Trophoblast cell (in vitro differentiated cells and primary cell): ENCODE results near the gene SYNGR2.

ENCODE experiments used
- DNase-seq, 2 donors: peaks; one replicate each; pipeline ENCODE4 v3.0.0-alpha.2; 2016
- H2AFZ ChIP-seq: 2 replicates; pipeline ENCODE4 v1.6.1; 2013; ENCODE audit warnings: low read length, moderate library complexity, mild to moderate bottlenecking; ENCODE audit not compliant: insufficient read depth, poor library complexity
- H2AK5ac ChIP-seq: 2 replicates; pipeline ENCODE4 v1.6.1; 2013; ENCODE audit warnings: mild to moderate bottlenecking, low read length
- H2BK120ac ChIP-seq: 2 replicates; pipeline ENCODE4 v1.6.1; 2013; ENCODE audit warnings: low read length, mild to moderate bottlenecking, moderate library complexity; ENCODE audit not compliant: insufficient read depth, poor library complexity
- H2BK12ac ChIP-seq: 2 replicates; pipeline ENCODE4 v1.6.1; 2013; ENCODE audit warnings: mild to moderate bottlenecking, low read length, moderate library complexity
- H2BK5ac ChIP-seq: 2 replicates; pipeline ENCODE4 v1.6.1; 2013; ENCODE audit warnings: low read length, low read depth, moderate library complexity, mild to moderate bottlenecking; ENCODE audit not compliant: poor library complexity
- H3K14ac ChIP-seq: 2 replicates; pipeline ENCODE4 v1.6.1; 2013; ENCODE audit warnings: mild to moderate bottlenecking, low read length
- H3K18ac ChIP-seq: 2 replicates; pipeline ENCODE4 v1.6.1; 2013; ENCODE audit warnings: mild to moderate bottlenecking, low read length
- H3K23ac ChIP-seq: 2 replicates; pipeline ENCODE4 v1.6.1; 2013; ENCODE audit warnings: low read length
- H3K27ac ChIP-seq: 2 replicates; pipeline ENCODE4 v1.5.1; 2013; ENCODE audit warnings: low read depth, mild to moderate bottlenecking, inconsistent platforms, low read length, moderate library complexity
- H3K27me3 ChIP-seq: 2 replicates; pipeline ENCODE4 v1.6.1; 2013; ENCODE audit warnings: inconsistent platforms, mild to moderate bottlenecking, low read length, moderate library complexity; ENCODE audit not compliant: insufficient read depth
- H3K36me3 ChIP-seq, 2 experiments: 1 replicate in 1 of 2; 2 replicates in 1 of 2; pipeline ENCODE4 v1.6.1; 2013; ENCODE audit warnings: low read length in 2 of 2, mild to moderate bottlenecking in 2 of 2, moderate library complexity in 1 of 2; ENCODE audit not compliant: insufficient read depth in 2 of 2, control insufficient read depth in 1 of 2
- H3K4ac ChIP-seq: 2 replicates; pipeline ENCODE4 v1.6.1; 2013; ENCODE audit warnings: low read depth, mild to moderate bottlenecking, low read length, moderate library complexity
- H3K4me1 ChIP-seq, 2 experiments: 1 replicate in 1 of 2; 2 replicates in 1 of 2; pipeline ENCODE4 v1.6.1; 2013; ENCODE audit warnings: low read length in 2 of 2, mild to moderate bottlenecking in 2 of 2, moderate library complexity in 1 of 2; ENCODE audit not compliant: insufficient read depth in 2 of 2, control insufficient read depth in 1 of 2
- H3K4me2 ChIP-seq: 2 replicates; pipeline ENCODE4 v1.6.1; 2013; ENCODE audit warnings: inconsistent platforms, mild to moderate bottlenecking, low read length, moderate library complexity
- H3K4me3 ChIP-seq: 2 replicates; pipeline ENCODE4 v1.5.1; 2013; ENCODE audit warnings: mild to moderate bottlenecking, low read depth, low read length, inconsistent platforms
- H3K79me1 ChIP-seq: one replicate; pipeline ENCODE4 v1.6.1; 2013; ENCODE audit warnings: low read length
- H3K79me2 ChIP-seq: 2 replicates; pipeline ENCODE4 v1.6.1; 2013; ENCODE audit warnings: low read length, mild to moderate bottlenecking; ENCODE audit not compliant: control insufficient read depth, insufficient read depth, poor library complexity
- H3K9ac ChIP-seq: 2 replicates; pipeline ENCODE4 v1.6.1; 2013; ENCODE audit warnings: mild to moderate bottlenecking, low read length
- H3K9me3 ChIP-seq: 2 replicates; pipeline ENCODE4 v1.6.1; 2013; ENCODE audit warnings: low read depth, mild to moderate bottlenecking, control low read depth, inconsistent platforms, low read length; ENCODE audit not compliant: insufficient read depth
- H4K12ac ChIP-seq: 2 replicates; pipeline ENCODE4 v1.6.1; 2013; ENCODE audit warnings: low read depth, mild to moderate bottlenecking, low read length, moderate library complexity
- H4K8ac ChIP-seq: 2 replicates; pipeline ENCODE4 v1.6.1; 2013; ENCODE audit warnings: low read depth, mild to moderate bottlenecking, low read length, moderate library complexity
- H4K91ac ChIP-seq: one replicate; pipeline ENCODE4 v1.6.1; 2013; ENCODE audit warnings: low read depth, mild to moderate bottlenecking, low read length, moderate library complexity
- WGBS: extraction: QIAGEN DNeasy Blood & Tissue Kit; methylation state at CpG from one replicate; pipeline ENCODE4 v1.1.7; 2013; ENCODE audit warnings: missing lambda C conversion rate; ENCODE audit not compliant: insufficient read length, insufficient coverage; ENCODE audit errors: extremely low coverage; 5-methylcytosine and 5-hydroxymethylcytosine counted together

Gene SYNGR2

DNA sequence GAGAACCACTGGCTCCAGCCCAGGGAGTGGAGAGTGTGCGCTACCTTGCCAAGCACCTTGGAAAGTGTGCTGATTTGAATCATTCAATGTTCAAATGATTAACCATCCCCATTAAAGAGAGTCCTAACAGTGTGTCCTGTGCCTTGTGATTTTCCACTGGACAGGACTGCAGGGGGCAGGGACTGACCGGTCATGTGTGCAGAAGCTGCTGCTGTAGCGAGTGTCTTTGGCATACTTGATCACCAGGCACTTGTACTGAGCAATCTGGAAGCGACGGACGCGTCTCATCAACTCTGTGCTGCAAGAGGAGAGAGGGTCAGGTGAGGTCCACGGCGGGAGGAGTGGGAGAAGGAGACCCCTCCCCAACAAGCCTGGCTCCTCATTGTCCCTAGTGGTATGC lies 16.5 kb downstream of the SYNGR2 start:
- Histone ChIP-seq H3K9ac (no peak overlapping the region), H3K4me2 (peak overlapping the region; percentile 6), H3K27ac (no peak overlapping the region), H3K27me3 (no peaks in the 10 kb centered on the region), H3K18ac (no peak overlapping the region), H4K12ac (no peak overlapping the region), H3K4me3 (no peak overlapping the region), H4K91ac (no peak overlapping the region), H2BK5ac (no peak overlapping the region), H3K79me1 (peaks cover 4% of the 10 kb centered on the region), H4K8ac (no peak overlapping the region), H2BK120ac (no peak overlapping the region), H3K4me1 (peaks cover under 1 to 12% of the 10 kb centered on the region in 2 experiments), H3K23ac (no peak overlapping the region), H3K9me3 (no peaks in the 10 kb centered on the region), H3K79me2 (peaks cover 9% of the 10 kb centered on the region), H2AFZ (no peak overlapping the region), H3K14ac (no peak overlapping the region), H2AK5ac (no peak overlapping the region), H2BK12ac (no peak overlapping the region), H3K36me3 (peaks cover 32 to 35% of the 10 kb centered on the region in 2 experiments), H3K4ac (no peak overlapping the region)
- no peak for DNase-seq
- WGBS, result no CpG with 5 or more reads among the region's 9 CpGs

DNA sequence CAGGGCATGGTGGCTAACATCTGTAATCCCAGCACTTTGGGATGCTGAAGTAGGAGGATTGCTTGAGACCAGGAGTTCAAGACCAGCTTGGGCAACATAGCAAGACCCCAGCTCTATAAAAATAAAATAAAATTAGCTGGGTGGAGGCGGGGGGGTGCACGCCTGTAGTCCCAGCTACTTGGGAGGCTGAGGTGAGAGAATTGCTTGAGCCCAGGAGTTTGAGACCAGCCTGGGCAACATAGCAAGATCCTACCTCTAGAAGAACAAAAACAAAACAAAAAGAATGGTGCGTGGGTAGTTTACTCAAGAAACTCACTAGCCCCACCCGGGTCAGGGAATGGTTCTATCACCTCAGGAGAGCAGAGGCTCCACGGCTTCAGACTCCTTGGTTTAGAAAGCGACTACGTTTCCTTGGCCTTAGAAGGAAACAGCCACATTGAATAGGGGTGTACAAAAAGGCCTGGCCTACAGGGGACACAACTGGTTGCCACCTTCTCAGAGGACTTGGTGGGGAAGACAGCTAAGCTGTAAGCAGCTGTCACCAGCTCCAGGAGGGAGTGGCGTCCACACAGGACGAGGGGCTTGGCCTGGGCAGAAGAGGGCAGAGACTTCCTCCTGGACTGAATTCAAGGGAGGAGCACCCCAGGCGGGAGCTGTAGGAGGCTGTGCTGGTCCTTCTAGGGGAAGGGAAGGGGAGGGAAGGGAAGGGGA lies 17.8 kb downstream of the SYNGR2 start:
- Histone ChIP-seq H3K4me1 (peaks cover 0 to 12% of the 10 kb centered on the region in 2 experiments), H3K9me3 (no peaks in the 10 kb centered on the region), H3K4me2 (peak overlapping the region; percentile 98), H4K12ac (no peak overlapping the region), H3K14ac (no peak overlapping the region), H2BK120ac (no peak overlapping the region), H3K4me3 (peak overlapping the region; percentile 93), H2AFZ (no peak overlapping the region), H3K9ac (peak overlapping the region; percentile 49), H3K23ac (no peak overlapping the region), H3K27ac (no peak overlapping the region), H2AK5ac (no peak overlapping the region), H3K36me3 (peaks cover 31 to 34% of the 10 kb centered on the region in 2 experiments), H4K8ac (no peak overlapping the region), H3K79me1 (peaks cover 4% of the 10 kb centered on the region), H4K91ac (no peak overlapping the region), H2BK12ac (no peak overlapping the region), H3K27me3 (no peaks in the 10 kb centered on the region), H3K4ac (peak overlapping the region; percentile 53), H2BK5ac (no peak overlapping the region), H3K18ac (no peak overlapping the region), H3K79me2 (peaks cover 9% of the 10 kb centered on the region)
- WGBS, result no CpG with 5 or more reads among the region's 10 CpGs
- no peak for DNase-seq

DNA sequence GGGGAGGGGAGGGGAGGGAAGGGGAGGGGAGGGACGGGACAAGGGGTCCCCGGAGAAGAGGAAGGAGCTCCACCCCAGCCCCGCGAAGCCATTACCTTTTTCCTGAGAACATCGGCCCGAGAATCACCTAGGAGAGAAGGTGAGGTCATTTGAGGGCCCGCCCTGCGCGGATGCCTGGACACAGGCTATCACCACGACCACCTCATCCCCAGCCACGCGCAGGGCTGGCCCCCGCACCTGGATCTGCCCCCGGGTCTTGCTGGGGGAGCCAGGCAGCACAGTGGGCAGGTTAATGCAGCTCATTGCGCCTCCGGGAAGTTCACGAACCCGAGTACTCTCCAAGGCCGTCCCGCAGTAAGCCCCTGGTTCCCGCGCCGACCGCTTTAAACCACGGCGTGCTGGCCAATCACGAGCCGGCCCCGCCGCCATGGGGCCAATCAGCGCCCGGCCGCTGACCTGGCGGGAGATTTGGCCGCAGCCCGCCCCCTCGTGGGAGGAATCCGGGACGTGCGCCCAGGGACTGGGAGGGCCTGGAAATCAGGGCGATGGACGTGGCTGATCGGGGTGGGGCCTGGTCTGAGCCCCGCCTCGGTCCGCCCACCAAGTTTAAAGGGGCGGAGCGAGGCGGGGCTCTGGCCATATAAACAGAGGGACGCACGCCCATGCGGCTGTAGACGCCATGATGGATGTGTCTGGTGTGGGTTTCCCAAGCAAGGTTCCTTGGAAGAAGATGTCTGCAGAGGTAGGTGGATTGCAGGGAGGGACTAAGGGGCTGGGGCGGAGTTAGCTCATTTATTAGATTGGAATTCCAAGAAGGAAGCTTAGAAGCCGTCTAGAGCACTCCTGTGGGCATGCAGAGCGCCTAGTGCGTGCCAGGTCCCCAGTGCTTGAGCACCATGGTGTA lies 18.6 kb downstream of the SYNGR2 start, which contains the start of the genes AFMID and TK1:
TSS of gene AFMID (plus strand) at position 671 of the 904 bp plus-strand sequence. CDS start at position 680, 9 bp downstream.
TSS of gene TK1 (minus strand) at position 361 of the 904 bp plus-strand sequence. CDS start at position 303, 58 bp downstream.
- Histone ChIP-seq H3K23ac (no peak within 1 kb of the TSS), H3K27me3 (no peaks in the 10 kb centered on the region), H3K4ac (peak within 1 kb of the TSS; percentile 53), H3K4me3 (peak within 1 kb of the TSS; percentile 93), H3K4me2 (peak within 1 kb of the TSS; percentile 98), H4K12ac (peak within 1 kb of the TSS; percentile 73), H3K79me1 (peaks cover 4% of the 10 kb centered on the region), H2BK120ac (no peak within 1 kb of the TSS), H2BK12ac (no peak within 1 kb of the TSS), H3K27ac (peak within 1 kb of the TSS; percentile 43), H3K79me2 (peaks cover 9% of the 10 kb centered on the region), H3K9me3 (no peaks in the 10 kb centered on the region), H3K14ac (peak within 1 kb of the TSS; percentile 55), H4K91ac (peak within 1 kb of the TSS; percentile 71), H4K8ac (peak within 1 kb of the TSS; percentile 87), H2AFZ (peak within 1 kb of the TSS; percentile 90), H3K4me1 (peaks cover 0 to 12% of the 10 kb centered on the region in 2 experiments), H2BK5ac (peak within 1 kb of the TSS; percentile 68), H3K36me3 (peaks cover 27 to 30% of the 10 kb centered on the region in 2 experiments), H3K18ac (peak within 1 kb of the TSS; percentile 67), H2AK5ac (peak within 1 kb of the TSS; percentile 4), H3K9ac (peak within 1 kb of the TSS; percentile 95)
- peak; percentile 99 for DNase-seq
- no CpG with 5 or more reads among the region's 57 CpGs for WGBS

DNA sequence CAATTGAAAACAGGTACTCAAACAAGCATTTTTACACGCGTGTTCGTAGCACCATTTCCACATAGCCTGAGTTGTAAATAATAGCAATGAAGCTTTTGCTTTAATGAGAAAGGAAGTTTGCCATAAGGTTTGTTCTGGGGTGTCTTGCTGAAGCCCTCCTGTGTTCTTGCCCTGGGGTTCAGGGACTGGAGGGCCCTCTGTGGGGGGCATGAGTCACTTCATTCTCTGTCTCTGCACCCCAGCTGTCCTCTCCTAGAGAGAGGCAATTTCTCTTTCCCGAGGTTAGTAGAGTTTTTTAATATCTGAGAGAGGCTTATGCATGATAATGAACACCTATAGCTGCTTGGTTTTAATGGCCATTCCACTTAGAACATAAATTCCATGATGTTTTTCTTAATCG lies 28.3 kb downstream of the SYNGR2 start:
- DNase-seq, result no peak
- Histone ChIP-seq H2AFZ (no peak overlapping the region), H3K79me2 (no peaks in the 10 kb centered on the region), H3K23ac (no peak overlapping the region), H3K4me3 (no peak overlapping the region), H3K9me3 (no peaks in the 10 kb centered on the region), H3K14ac (no peak overlapping the region), H3K4me2 (no peak overlapping the region), H2AK5ac (no peak overlapping the region), H3K36me3 (peaks cover 2% of the 10 kb centered on the region in 2 experiments), H4K12ac (no peak overlapping the region), H2BK12ac (no peak overlapping the region), H4K91ac (no peak overlapping the region), H4K8ac (no peak overlapping the region), H3K79me1 (peaks cover 4% of the 10 kb centered on the region), H3K9ac (no peak overlapping the region), H3K27me3 (no peaks in the 10 kb centered on the region), H3K4me1 (peaks cover 12 to 13% of the 10 kb centered on the region in 2 experiments), H3K18ac (no peak overlapping the region), H3K4ac (no peak overlapping the region), H2BK5ac (no peak overlapping the region), H3K27ac (no peak overlapping the region), H2BK120ac (no peak overlapping the region)
- WGBS, result no CpG with 5 or more reads among the region's 5 CpGs
